Neuronal stem cell (in vitro differentiated cells): ENCODE measurements around the gene GEMIN2.
"Not testable (repeated sequence)": the region's sequence is repeated elsewhere in the genome, so short reads cannot be mapped to it uniquely, and the experiment has no call there.

ENCODE experiments used
- DNase-seq: peaks from one replicate; pipeline ENCODE4 v3.0.0-alpha.2; 2013; ENCODE audit warnings: low spot score
- H2AFZ ChIP-seq: one replicate; pipeline ENCODE4 v1.6.1; 2013; ENCODE audit warnings: mild to moderate bottlenecking, low read length, inconsistent platforms
- H2AK5ac ChIP-seq: 2 replicates; pipeline ENCODE4 v1.6.1; 2013; ENCODE audit warnings: low read depth, mild to moderate bottlenecking, inconsistent platforms, low read length, moderate library complexity, mixed read lengths
- H2BK120ac ChIP-seq: 2 replicates; pipeline ENCODE4 v1.6.1; 2013; ENCODE audit warnings: low read depth, mild to moderate bottlenecking, inconsistent platforms, low read length, moderate library complexity, mixed read lengths
- H2BK12ac ChIP-seq: one replicate; pipeline ENCODE4 v1.6.1; 2013; ENCODE audit warnings: low read length, inconsistent platforms
- H2BK15ac ChIP-seq: 2 replicates; pipeline ENCODE4 v1.6.1; 2013; ENCODE audit warnings: mild to moderate bottlenecking, low read length, inconsistent platforms, mixed read lengths
- H2BK5ac ChIP-seq: one replicate; pipeline ENCODE4 v1.6.1; 2013; ENCODE audit warnings: inconsistent platforms, mild to moderate bottlenecking, low read length, moderate library complexity
- H3K14ac ChIP-seq: one replicate; pipeline ENCODE4 v1.6.1; 2013; ENCODE audit warnings: low read length, inconsistent platforms
- H3K18ac ChIP-seq: 2 replicates; pipeline ENCODE4 v1.6.1; 2013; ENCODE audit warnings: low read length, inconsistent platforms
- H3K23ac ChIP-seq: 2 replicates; pipeline ENCODE4 v1.6.1; 2013; ENCODE audit warnings: low read depth, mild to moderate bottlenecking, mixed read lengths, low read length, inconsistent platforms; ENCODE audit not compliant: poor library complexity
- H3K27ac ChIP-seq: replicated peaks from 3 replicates; pipeline ENCODE4 v1.5.1; 2013; ENCODE audit warnings: low read length, inconsistent platforms
- H3K27me3 ChIP-seq, 3 experiments: 2 replicates each; pipeline ENCODE4 v1.6.1; 2013; ENCODE audit warnings: low read length in 3 of 3, mild to moderate bottlenecking in 2 of 3, inconsistent platforms in 1 of 3, low read depth in 1 of 3, mixed read lengths in 1 of 3, moderate library complexity in 1 of 3; ENCODE audit not compliant: control insufficient read depth in 3 of 3, insufficient read depth in 3 of 3
- H3K36me3 ChIP-seq, 2 donors: replicated peaks in 1 of 2; 2 replicates each; pipeline ENCODE4 v1.6.1; 2013; ENCODE audit warnings: low read length in 2 of 2; ENCODE audit not compliant: control insufficient read depth in 2 of 2, insufficient read depth in 2 of 2
- H3K4ac ChIP-seq: 2 replicates; pipeline ENCODE4 v1.6.1; 2013; ENCODE audit warnings: inconsistent platforms, mild to moderate bottlenecking, low read length, moderate library complexity
- H3K4me1 ChIP-seq, 2 donors: 1 replicate in 1 of 2; 2 replicates in 1 of 2; pipeline ENCODE4 v1.6.1; 2013; ENCODE audit warnings: low read length in 2 of 2, low read depth in 1 of 2; ENCODE audit not compliant: control insufficient read depth in 2 of 2, insufficient read depth in 1 of 2
- H3K4me2 ChIP-seq: one replicate; pipeline ENCODE4 v1.6.1; 2013; ENCODE audit warnings: mild to moderate bottlenecking, low read length, inconsistent platforms; ENCODE audit not compliant: insufficient read depth, poor library complexity, severe bottlenecking
- H3K4me3 ChIP-seq, 2 donors: 2 replicates each; pipeline ENCODE4 v1.5.1; 2013; ENCODE audit warnings: low read length in 2 of 2, mild to moderate bottlenecking in 2 of 2, inconsistent platforms in 1 of 2, moderate library complexity in 1 of 2
- H3K79me1 ChIP-seq: one replicate; pipeline ENCODE4 v1.6.1; 2013; ENCODE audit warnings: low read depth, mild to moderate bottlenecking, inconsistent platforms, low read length, moderate library complexity
- H3K9ac ChIP-seq: one replicate; pipeline ENCODE4 v1.6.1; 2013; ENCODE audit warnings: mild to moderate bottlenecking, low read depth, low read length, inconsistent platforms; ENCODE audit not compliant: poor library complexity
- H3K9me3 ChIP-seq, 2 donors: replicated peaks in 1 of 2; 2 replicates each; pipeline versions ENCODE3 to v1.6.1; 2013; ENCODE audit warnings: low read length in 2 of 2, mild to moderate bottlenecking in 2 of 2, inconsistent platforms in 1 of 2, low read depth in 1 of 2, mixed read lengths in 1 of 2, moderate library complexity in 1 of 2; ENCODE audit not compliant: control insufficient read depth in 2 of 2, insufficient read depth in 1 of 2
- H4K8ac ChIP-seq: one replicate; pipeline ENCODE4 v1.6.1; 2013; ENCODE audit warnings: low read depth, mild to moderate bottlenecking, inconsistent platforms, low read length, moderate library complexity
- H4K91ac ChIP-seq: one replicate; pipeline ENCODE4 v1.6.1; 2013; ENCODE audit warnings: low read length, low read depth, mild to moderate bottlenecking, inconsistent platforms; ENCODE audit not compliant: poor library complexity
- WGBS, 2 donors: extraction: QIAGEN DNeasy Blood & Tissue Kit; methylation state at CpG; one replicate each; pipeline ENCODE4 v1.1.7; 2013; ENCODE audit warnings: missing lambda C conversion rate in 2 of 2, mixed read lengths in 1 of 2; ENCODE audit not compliant: insufficient read length in 2 of 2, insufficient replicate concordance in 1 of 2; ENCODE audit errors: extremely low coverage in 2 of 2; 5-methylcytosine and 5-hydroxymethylcytosine counted together

GEMIN2 gene

GRCh38 chr14:39167797-39168320 is 53.7 kb downstream of the GEMIN2 start:
- H3K18ac ChIP-seq, H2BK12ac ChIP-seq, H3K23ac ChIP-seq, DNase-seq, H3K4ac ChIP-seq, H2AK5ac ChIP-seq, H3K79me1 ChIP-seq, H2BK120ac ChIP-seq, H2BK15ac ChIP-seq, H3K27ac ChIP-seq, H3K14ac ChIP-seq, H2BK5ac ChIP-seq, H2AFZ ChIP-seq, H3K9ac ChIP-seq, H3K9me3 ChIP-seq, H4K91ac ChIP-seq, H3K4me2 ChIP-seq, H3K27me3 ChIP-seq, H4K8ac ChIP-seq: not testable (repeated sequence)
- Histone ChIP-seq H3K36me3 (peaks cover 0 to 40% of the 10 kb centered on the region in 2 donors), H3K4me1 (peaks cover 0 to 11% of the 10 kb centered on the region in 2 donors), H3K4me3 (peak overlapping the region in 1 of 2 donors; percentile 60)
- WGBS, 2 donors: no CpG with 5 or more reads among the region's 10 CpGs

- no peak overlapping the region for H3K23ac ChIP-seq
- peak overlapping the region in 1 of 2 donors; percentile 60 for H3K4me3 ChIP-seq
- no peak overlapping the region for H4K91ac ChIP-seq
- H2AFZ ChIP-seq: no peak overlapping the region
- no peak overlapping the region for H3K27ac ChIP-seq
- no peak overlapping the region for H3K18ac ChIP-seq
- no peak overlapping the region for H3K4ac ChIP-seq
- no peaks in the 10 kb centered on the region for H3K9me3 ChIP-seq
- H2AK5ac ChIP-seq: no peak overlapping the region
- H3K4me1 ChIP-seq: peaks cover 0 to 11% of the 10 kb centered on the region in 2 donors
- H3K79me1 ChIP-seq: no peaks in the 10 kb centered on the region
- H2BK5ac ChIP-seq: no peak overlapping the region
- no peak overlapping the region for H2BK15ac ChIP-seq
- 100% methylated on average over 2 of the region's 4 CpGs; no CpG with 5 or more reads in 1 of the 2 donors for WGBS, 2 donors
- no peak overlapping the region for H4K8ac ChIP-seq
- H3K4me2 ChIP-seq: no peak overlapping the region
- no peaks in the 10 kb centered on the region for H3K27me3 ChIP-seq
- H3K36me3 ChIP-seq: peaks cover 0 to 35% of the 10 kb centered on the region in 2 donors
- no peak overlapping the region for H3K9ac ChIP-seq
- H2BK120ac ChIP-seq: no peak overlapping the region
- no peak overlapping the region for H2BK12ac ChIP-seq
- DNase-seq: no peak
- no peak overlapping the region for H3K14ac ChIP-seq
Observed at GRCh38 chr14:39168591-39168990, 54.5 kb downstream of the GEMIN2 start.

GRCh38 chr14:39169541-39169900 is 55.4 kb downstream of the GEMIN2 start:
- Histone ChIP-seq H3K27ac (peak overlapping the region; percentile 93), H3K4ac (no peak overlapping the region), H3K27me3 (no peaks in the 10 kb centered on the region), H2BK15ac (no peak overlapping the region), H2BK12ac (no peak overlapping the region), H2BK5ac (no peak overlapping the region), H3K79me1 (no peaks in the 10 kb centered on the region), H3K4me2 (peak overlapping the region; percentile 82), H3K14ac (no peak overlapping the region), H4K8ac (no peak overlapping the region), H3K23ac (no peak overlapping the region), H3K4me1 (peaks cover 0 to 11% of the 10 kb centered on the region in 2 donors), H2BK120ac (no peak overlapping the region), H3K9ac (peak overlapping the region; percentile 90), H3K9me3 (no peaks in the 10 kb centered on the region), H4K91ac (no peak overlapping the region), H3K36me3 (peaks cover 0 to 30% of the 10 kb centered on the region in 2 donors), H2AFZ (peak overlapping the region; percentile 91), H3K4me3 (peak overlapping the region; percentile 60 to 91), H3K18ac (no peak overlapping the region), H2AK5ac (no peak overlapping the region)
- DNase-seq: no peak
- no CpG with 5 or more reads among the region's 7 CpGs for WGBS, 2 donors

GRCh38 chr14:39173198-39173597 is 59.1 kb downstream of the GEMIN2 start:
- Histone ChIP-seq H4K91ac (no peak overlapping the region), H2BK120ac (no peak overlapping the region), H3K18ac (no peak overlapping the region), H3K4me2 (no peak overlapping the region), H2BK12ac (no peak overlapping the region), H4K8ac (no peak overlapping the region), H3K4me3 (no peak overlapping the region), H2AK5ac (no peak overlapping the region), H3K14ac (no peak overlapping the region), H3K9me3 (no peaks in the 10 kb centered on the region), H3K27ac (no peak overlapping the region), H3K9ac (no peak overlapping the region), H3K4me1 (peaks cover 2 to 15% of the 10 kb centered on the region in 2 donors), H3K79me1 (peaks cover 3% of the 10 kb centered on the region), H3K4ac (no peak overlapping the region), H2AFZ (no peak overlapping the region), H2BK5ac (no peak overlapping the region), H2BK15ac (no peak overlapping the region), H3K23ac (no peak overlapping the region), H3K36me3 (peaks cover 8 to 24% of the 10 kb centered on the region in 2 donors), H3K27me3 (no peaks in the 10 kb centered on the region)
- DNase-seq: no peak
- no CpG with 5 or more reads among the region's 3 CpGs for WGBS, 2 donors
